H1 (cell line): ENCODE measurements around the gene NOS1AP. TPM values are rescaled to one million over a fixed set of nuclear protein-coding genes. Genes with fewer than 3 reads are reported as not detected.

Experiments
- CTCF ChIA-PET: fragments of 300-600 bp; sonication (Branson Sonifier 250); formaldehyde crosslinking; loops from one replicate; lab custom pipeline; 2021; ENCODE audit not compliant: partially characterized antibody; lab: Charles Lee
- POLR2A ChIA-PET: fragments of 300-600 bp; sonication (Branson Sonifier 250); formaldehyde crosslinking; loops from one replicate; lab custom pipeline; 2021; ENCODE audit warnings: inconsistent platforms; ENCODE audit not compliant: partially characterized antibody; lab: Charles Lee
- DNase-seq, 2 experiments: peaks; one replicate each; pipeline versions ENCODE4 v3.0.0 to v3.0.0-alpha.2; 2010 to 2022; ENCODE audit warnings: low spot score in 2 of 2, low read depth in 1 of 2, mixed read lengths in 1 of 2
- FAIRE-seq: peaks from 2 replicates; lab custom pipeline; 2011; peaks lifted over from hg19 to GRCh38; lab: Jason Lieb, UNC
- H2AFZ ChIP-seq: 2 replicates; pipeline ENCODE4 v1.8.1; 2012; ENCODE audit warnings: low read length, inconsistent platforms
- H2AK5ac ChIP-seq: 2 replicates; pipeline ENCODE4 v1.6.1; 2013; ENCODE audit warnings: low read depth, low read length
- H2BK120ac ChIP-seq: replicated peaks from 2 replicates; pipeline ENCODE3; 2013; ENCODE audit warnings: low read depth, low read length, inconsistent platforms
- H2BK12ac ChIP-seq: 2 replicates; pipeline ENCODE4 v1.6.1; 2013; ENCODE audit warnings: low read depth, low read length
- H2BK15ac ChIP-seq: 2 replicates; pipeline ENCODE4 v1.6.1; 2013; ENCODE audit warnings: low read length
- H2BK20ac ChIP-seq: 2 replicates; pipeline ENCODE4 v1.6.1; 2013; ENCODE audit warnings: low read length
- H2BK5ac ChIP-seq: 2 replicates; pipeline ENCODE4 v1.6.1; 2013; ENCODE audit warnings: low read depth, low read length
- H3K14ac ChIP-seq: 2 replicates; pipeline ENCODE4 v1.6.1; 2013; ENCODE audit warnings: inconsistent platforms; ENCODE audit not compliant: insufficient read length
- H3K18ac ChIP-seq: 2 replicates; pipeline ENCODE4 v1.6.1; 2013; ENCODE audit warnings: low read length; ENCODE audit errors: extremely low read depth
- H3K23ac ChIP-seq: 2 replicates; pipeline ENCODE4 v1.6.1; 2013; ENCODE audit warnings: inconsistent platforms; ENCODE audit not compliant: insufficient read length
- H3K23me2 ChIP-seq: 2 replicates; pipeline ENCODE4 v1.6.1; 2013; ENCODE audit warnings: low read depth, low read length
- H3K27ac ChIP-seq: 2 replicates; pipeline ENCODE4 v1.6.1; 2011; ENCODE audit warnings: low read depth, low read length, inconsistent platforms
- H3K27me3 ChIP-seq, 4 experiments: replicated peaks in 1 of 4; 1 replicate in 1 of 4; 2 replicates in 3 of 4; pipeline versions ENCODE4 v1.6.1 to v1.8.1; 2011 to 2013; ENCODE audit warnings: low read length in 3 of 4, mild to moderate bottlenecking in 3 of 4, inconsistent platforms in 2 of 4, mixed read lengths in 2 of 4, moderate library complexity in 1 of 4; ENCODE audit not compliant: control insufficient read depth in 3 of 4, insufficient read depth in 3 of 4; ENCODE audit errors: extremely low read depth in 1 of 4
- H3K36me3 ChIP-seq, 4 experiments: 2 replicates each; pipeline versions ENCODE4 v1.6.1 to v1.8.1; 2011 to 2013; ENCODE audit warnings: mild to moderate bottlenecking in 4 of 4, low read length in 3 of 4, moderate library complexity in 2 of 4, control low read depth in 1 of 4, inconsistent platforms in 1 of 4; ENCODE audit not compliant: insufficient read depth in 4 of 4, control insufficient read depth in 2 of 4
- H3K4ac ChIP-seq: replicated peaks from 2 replicates; pipeline ENCODE3; 2013; ENCODE audit warnings: low read length, low read depth, mixed read lengths, inconsistent platforms; ENCODE audit not compliant: insufficient read length
- H3K4me1 ChIP-seq, 4 experiments: replicated peaks in 1 of 4; 1 replicate in 1 of 4; 2 replicates in 3 of 4; pipeline versions ENCODE4 v1.6.1 to v1.8.1; 2011 to 2013; ENCODE audit warnings: low read length in 3 of 4, inconsistent platforms in 2 of 4, mixed read lengths in 1 of 4; ENCODE audit not compliant: insufficient read depth in 4 of 4, control insufficient read depth in 3 of 4
- H3K4me2 ChIP-seq, 2 experiments: 2 replicates each; pipeline versions ENCODE4 v1.6.1 to v1.8.1; 2011 to 2013; ENCODE audit warnings: low read depth in 2 of 2, low read length in 2 of 2, control low read depth in 1 of 2, inconsistent platforms in 1 of 2, mild to moderate bottlenecking in 1 of 2; ENCODE audit not compliant: insufficient read depth in 1 of 2
- H3K4me3 ChIP-seq, 4 experiments: fragments of 200-600, 300-600 bp in 1 of 4; sonication (generic), shearing (Covaris generic), sonication (Bioruptor Twin) in 1 of 4; 2 replicates each; pipeline versions ENCODE4 v1.5.1 to v1.8.1; 2011 to 2016; ENCODE audit warnings: low read length in 4 of 4, low read depth in 3 of 4, control low read depth in 2 of 4, inconsistent platforms in 2 of 4, mild to moderate bottlenecking in 2 of 4, mixed read lengths in 1 of 4, moderate library complexity in 1 of 4; ENCODE audit not compliant: insufficient read depth in 2 of 4; ENCODE audit errors: extremely low read depth in 1 of 4
- H3K56ac ChIP-seq: replicated peaks from 2 replicates; pipeline ENCODE3; 2013; ENCODE audit warnings: low read depth, mild to moderate bottlenecking, mixed read lengths, low read length, inconsistent platforms; ENCODE audit not compliant: insufficient read length
- H3K79me1 ChIP-seq: 2 replicates; pipeline ENCODE4 v1.6.1; 2013; ENCODE audit warnings: low read depth, low read length, control low read depth
- H3K79me2 ChIP-seq, 2 experiments: 2 replicates each; pipeline versions ENCODE4 v1.6.1 to v1.8.1; 2012 to 2013; ENCODE audit warnings: low read length in 2 of 2, mild to moderate bottlenecking in 2 of 2, inconsistent platforms in 1 of 2; ENCODE audit not compliant: insufficient read depth in 2 of 2, control insufficient read depth in 1 of 2
- H3K9ac ChIP-seq, 4 experiments: replicated peaks in 1 of 4; 1 replicate in 1 of 4; 2 replicates in 3 of 4; pipeline versions ENCODE4 v1.6.1 to v1.8.1; 2011 to 2013; ENCODE audit warnings: low read depth in 3 of 4, low read length in 3 of 4, control low read depth in 2 of 4, mild to moderate bottlenecking in 2 of 4, moderate library complexity in 2 of 4, inconsistent platforms in 1 of 4; ENCODE audit errors: extremely low read depth in 1 of 4
- H3K9me3 ChIP-seq, 2 experiments: 2 replicates each; pipeline versions ENCODE4 v1.6.1 to v1.8.1; 2012 to 2013; ENCODE audit warnings: mild to moderate bottlenecking in 2 of 2, moderate library complexity in 2 of 2, control low read depth in 1 of 2, inconsistent platforms in 1 of 2, low read depth in 1 of 2, low read length in 1 of 2, mixed read lengths in 1 of 2; ENCODE audit not compliant: insufficient read depth in 2 of 2
- H4K20me1 ChIP-seq, 2 experiments: replicated peaks in 1 of 2; 2 replicates each; pipeline versions ENCODE3 to v1.8.1; 2011 to 2013; ENCODE audit warnings: inconsistent platforms in 2 of 2, low read length in 2 of 2, mild to moderate bottlenecking in 1 of 2; ENCODE audit not compliant: insufficient read depth in 2 of 2, control insufficient read depth in 1 of 2
- H4K5ac ChIP-seq: 2 replicates; pipeline ENCODE4 v1.6.1; 2013; ENCODE audit warnings: low read length, low read depth, mixed read lengths, inconsistent platforms; ENCODE audit not compliant: insufficient read length
- H4K8ac ChIP-seq: 2 replicates; pipeline ENCODE4 v1.8.0; 2013; ENCODE audit warnings: mild to moderate bottlenecking, moderate library complexity, low read length, inconsistent platforms; ENCODE audit not compliant: insufficient read depth; ENCODE audit errors: extremely low read depth
- H4K91ac ChIP-seq: replicated peaks from 2 replicates; pipeline ENCODE3; 2013; ENCODE audit warnings: low read length, mixed read lengths, inconsistent platforms; ENCODE audit not compliant: insufficient read length
- CBX8 ChIP-seq: fragments of 300-800, 300-1000 bp; sonication (generic); IDR thresholded peaks from 2 replicates; pipeline ENCODE4 v1.7.1; 2016; ENCODE audit warnings: low read depth, low read length, borderline replicate concordance
- CEBPB ChIP-seq: IDR thresholded peaks from 2 replicates; pipeline ENCODE4 v1.6.1; 2012; ENCODE audit warnings: low read depth, low read length
- CHD2 ChIP-seq: IDR thresholded peaks from 2 replicates; pipeline ENCODE4 v1.6.1; 2012; ENCODE audit warnings: low read length, improper control_type of control experiment
- HDAC2 ChIP-seq, 2 experiments: fragments of 300-600 bp in 1 of 2; sonication (generic) in 1 of 2; IDR thresholded peaks; 2 replicates each; pipeline ENCODE4 v1.6.1; 2011 to 2012; ENCODE audit warnings: low read depth in 2 of 2, low read length in 2 of 2, mild to moderate bottlenecking in 2 of 2, moderate library complexity in 2 of 2, borderline replicate concordance in 1 of 2, inconsistent platforms in 1 of 2
- NANOG ChIP-seq: IDR thresholded peaks from 2 replicates; pipeline ENCODE4 v1.6.1; 2011; ENCODE audit warnings: low read length, low read depth, mild to moderate bottlenecking, inconsistent platforms; ENCODE audit not compliant: insufficient read depth, poor library complexity, severe bottlenecking
- RFX5 ChIP-seq: IDR thresholded peaks from 2 replicates; pipeline ENCODE4 v1.6.1; 2011; ENCODE audit warnings: low read depth, low read length, improper control_type of control experiment, borderline replicate concordance
- SIX5 ChIP-seq: IDR thresholded peaks from 2 replicates; pipeline ENCODE4 v1.6.1; 2011; ENCODE audit warnings: mild to moderate bottlenecking, low read depth, low read length
- SP1 ChIP-seq: IDR thresholded peaks from 2 replicates; pipeline ENCODE4 v1.6.1; 2011; ENCODE audit warnings: low read depth, low read length
- SP2 ChIP-seq: IDR thresholded peaks from 2 replicates; pipeline ENCODE4 v1.6.1; 2012; ENCODE audit warnings: mild to moderate bottlenecking, low read length, inconsistent platforms
- SUZ12 ChIP-seq: fragments of 200-600 bp; sonication (generic); IDR thresholded peaks from 2 replicates; pipeline ENCODE4 v1.6.1; 2012; ENCODE audit warnings: mild to moderate bottlenecking, inconsistent platforms, low read length, moderate library complexity, mixed read lengths
- TCF12 ChIP-seq: IDR thresholded peaks from 2 replicates; pipeline ENCODE4 v1.6.1; 2011; ENCODE audit warnings: low read depth, mild to moderate bottlenecking, low read length
- USF2 ChIP-seq: IDR thresholded peaks from 2 replicates; pipeline ENCODE4 v1.6.1; 2011; ENCODE audit warnings: low read length, improper control_type of control experiment
- YY1 ChIP-seq: IDR thresholded peaks from 2 replicates; pipeline ENCODE4 v1.6.1; 2011; ENCODE audit warnings: low read depth, mild to moderate bottlenecking, low read length
- ZNF274 ChIP-seq: IDR thresholded peaks from 2 replicates; pipeline ENCODE4 v1.7.0; 2012; ENCODE audit warnings: low read length, borderline replicate concordance; ENCODE audit errors: extremely low read depth
- WGBS, 2 experiments: shearing (Covaris generic) in 1 of 2; methylation state at CpG; one replicate each; pipeline versions ENCODE4 v1.1.6 to v1.1.7; 2013 to 2015; ENCODE audit warnings: low lambda C conversion rate in 2 of 2, mixed read lengths in 2 of 2, inconsistent platforms in 1 of 2, low coverage in 1 of 2, missing lambda C conversion rate in 1 of 2; ENCODE audit not compliant: insufficient replicate concordance in 2 of 2, insufficient coverage in 1 of 2, insufficient read length in 1 of 2; ENCODE audit errors: extremely low coverage in 1 of 2, missing lambda C conversion rate in 1 of 2; 5-methylcytosine and 5-hydroxymethylcytosine counted together
- polyA plus RNA-seq, 7 experiments: library from polyadenylated mRNA; depleted of rRNA in 3 of 7; stranded (reverse) in 5 of 7; unstranded in 2 of 7; fragments of >200 nt in 5 of 7; fragments of 200-250 nt in 2 of 7; gene quantifications; 1 replicate in 5 of 7; 2 replicates in 1 of 7; 4 replicates in 1 of 7; pipeline versions ENCODE4 v1.2.1 to v1.2.3, GENCODE V29; 2011 to 2013; ENCODE audit warnings: missing spikeins in 2 of 7, mixed read lengths in 2 of 7
- total RNA-seq: library from RNA; stranded (reverse); fragmentation: NEBNext Ultra II Directional; extraction: Animal tissue kit (Norgen Biotek cat#: 25700); gene quantifications from 2 replicates; pipeline ENCODE4 v1.2.1, GENCODE V29; 2021

Gene NOS1AP
- total and polyA plus RNA-seq, 2 of the 8 experiments (the other 6 are each of a cell fraction or from before 2014, with no cell fraction given): 2.4 to 12.1 TPM

- H3K4me1 ChIP-seq: no peaks in the 10 kb centered on the region; a peak in 1 of 7 replicates
- no peak overlapping the region for H3K18ac ChIP-seq
- no peak overlapping the region for H3K27ac ChIP-seq
- POLR2A ChIA-PET: no interaction called here
- no peak overlapping the region for H3K56ac ChIP-seq
- H3K27me3 ChIP-seq: no peaks in the 10 kb centered on the region
- H3K9ac ChIP-seq: no peak overlapping the region
- no peaks in the 10 kb centered on the region for H3K9me3 ChIP-seq
- H2BK20ac ChIP-seq: no peak overlapping the region
- no peak overlapping the region for H2BK5ac ChIP-seq
- no peak overlapping the region for H3K4me3 ChIP-seq
- H3K4ac ChIP-seq: no peak overlapping the region
- H3K4me2 ChIP-seq: no peak overlapping the region
- no peak for DNase-seq
- H3K23me2 ChIP-seq: no peaks in the 10 kb centered on the region
- no peaks in the 10 kb centered on the region for H3K36me3 ChIP-seq
- H4K91ac ChIP-seq: no peak overlapping the region
- CTCF ChIA-PET: interaction anchor here (0.8 to 7.4 kb wide), 9 partner anchors 11 to 352 kb away, joined by 3 to 180 read pairs (median 6); partner anchors contain the start of gene OLFML2B
- no peaks in the 10 kb centered on the region for H3K79me1 ChIP-seq
- 90% methylated on average over 1 of the region's 1 CpG; no CpG with 5 or more reads in 1 of the 2 experiments for WGBS, 2 experiments
- no peak overlapping the region for H4K8ac ChIP-seq
- no peak overlapping the region for H3K14ac ChIP-seq
- no peak overlapping the region for H2BK12ac ChIP-seq
- no peak overlapping the region for H2AFZ ChIP-seq
- no peak for FAIRE-seq
- H3K79me2 ChIP-seq: no peaks in the 10 kb centered on the region
- H2BK120ac ChIP-seq: no peak overlapping the region
- no peak overlapping the region for H2AK5ac ChIP-seq
- H4K20me1 ChIP-seq: no peaks in the 10 kb centered on the region
- no peak overlapping the region for H4K5ac ChIP-seq
- no peak overlapping the region for H2BK15ac ChIP-seq
- no peak overlapping the region for H3K23ac ChIP-seq
- no peak for TF ChIP-seq USF2
- TF ChIP-seq SP1: no peak
- no peak for TF ChIP-seq TCF12
- no peak for TF ChIP-seq HDAC2 (IDR thresholded peaks at IDR 0.05; ENCODE audit: borderline replicate concordance in 1 of 2, low read depth in 2 of 2, low read length in 2 of 2)
- TF ChIP-seq SUZ12: no peak
- no peak for TF ChIP-seq SIX5
- TF ChIP-seq RFX5: no peak
- no peak for TF ChIP-seq CBX8
- no peak for TF ChIP-seq CHD2
- TF ChIP-seq CEBPB: no peak
- no peak for TF ChIP-seq NANOG
- TF ChIP-seq ZNF274: no peak
- TF ChIP-seq YY1: no peak
- TF ChIP-seq SP2: no peak
Measured at GRCh38 chr1:162038624-162039023, 30.9 kb upstream of the NOS1AP start.
